BLaER1 treated with 17β-estradiol and CSF1 and Interleukin-3, amounts not matched to agents 10 nM and 100 nM (cell line): ENCODE results near the gene ANKRD40.

Source experiments
- H3K27ac ChIP-seq, 11 experiments: shearing (Covaris generic); formaldehyde crosslinking; 2 replicates each; pipeline ENCODE4 v1.8.1; 2022
- H3K27me3 ChIP-seq, 11 experiments: shearing (Covaris generic); formaldehyde crosslinking; 2 replicates each; pipeline ENCODE4 v1.8.1; 2022
- H3K36me3 ChIP-seq, 11 experiments: shearing (Covaris generic); formaldehyde crosslinking; 2 replicates each; pipeline ENCODE4 v1.8.1; 2022
- H3K4me1 ChIP-seq, 10 experiments: shearing (Covaris generic); formaldehyde crosslinking; 2 replicates each; pipeline ENCODE4 v1.8.1; 2022
- H3K4me2 ChIP-seq, 11 experiments: shearing (Covaris generic); formaldehyde crosslinking; 2 replicates each; pipeline ENCODE4 v1.8.1; 2022
- H3K4me3 ChIP-seq, 10 experiments: shearing (Covaris generic); formaldehyde crosslinking; 2 replicates each; pipeline ENCODE4 v1.8.1; 2022
- H3K9ac ChIP-seq, 11 experiments: shearing (Covaris generic); formaldehyde crosslinking; 2 replicates each; pipeline ENCODE4 v1.8.1; 2022
- H3K9me3 ChIP-seq, 11 experiments: shearing (Covaris generic); formaldehyde crosslinking; replicated peaks in 1 of 11; 2 replicates each; pipeline ENCODE4 v1.8.1; 2022
- H4K20me1 ChIP-seq, 11 experiments: shearing (Covaris generic); formaldehyde crosslinking; 2 replicates each; pipeline ENCODE4 v1.8.1; 2022
- Cebpa-rat ChIP-seq, 11 experiments: shearing (Covaris generic); IDR thresholded peaks; 2 replicates each; pipeline ENCODE4 v1.8.1; 2022

ANKRD40 gene

GRCh38 chr17:50708050-50709000 lies 611 bp upstream of the ANKRD40 start:
- H4K20me1 ChIP-seq: peaks cover 3 to 28% (median 24%) of the 10 kb centered on the region in 11 experiments; a peak in 18 of 22 replicates
- no peaks in the 10 kb centered on the region for H3K27me3 ChIP-seq
- H3K4me1 ChIP-seq: peaks cover 46 to 73% (median 62%) of the 10 kb centered on the region in 10 experiments
- TF ChIP-seq Cebpa-rat (IDR thresholded peaks at IDR 0.05): 0 out of 22 replicates have a peak, but pooled peaks of 1 of the 11 experiments have one; percentile 4
- no peaks in the 10 kb centered on the region for H3K9me3 ChIP-seq
- H3K4me3 ChIP-seq: peak overlapping the region; percentile 65 to 86 (median 76)
- H3K36me3 ChIP-seq: peaks cover 12 to 29% (median 25%) of the 10 kb centered on the region in 11 experiments; a peak in 21 of 22 replicates
- H3K9ac ChIP-seq: peak overlapping the region; percentile 94 to 98 (median 97)
- H3K27ac ChIP-seq: peak overlapping the region; percentile 95 to 99 (median 97)
- peak overlapping the region; percentile 77 to 98 (median 92) for H3K4me2 ChIP-seq

DNA sequence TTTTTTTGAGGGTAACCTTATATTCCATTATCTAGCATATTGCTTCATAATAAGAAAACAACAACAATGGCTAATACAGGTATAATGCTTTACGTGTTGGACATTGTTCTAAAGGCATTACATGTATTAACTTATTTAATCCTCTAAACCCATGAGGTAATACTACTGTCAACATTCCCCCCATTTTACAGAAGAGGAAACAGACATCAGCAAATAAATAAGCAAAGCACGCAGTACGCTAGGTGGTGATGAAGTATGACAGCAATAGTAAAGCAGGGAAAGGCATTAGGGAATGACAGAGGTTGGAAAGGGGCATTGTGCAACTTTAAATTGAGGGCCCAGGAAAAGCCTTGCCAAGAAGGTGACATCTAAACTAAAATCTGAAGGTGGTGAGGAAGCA lies 4.6 kb downstream of the ANKRD40 start:
- peaks cover 13 to 51% (median 30%) of the 10 kb centered on the region in 10 experiments for H3K4me1 ChIP-seq
- H3K9me3 ChIP-seq: no peaks in the 10 kb centered on the region
- TF ChIP-seq Cebpa-rat (IDR thresholded peaks at IDR 0.05): no peak
- H3K4me3 ChIP-seq: no peak overlapping the region
- H3K4me2 ChIP-seq: peak overlapping the region in 6 of 11 experiments; percentile 1 to 93 (median 40); a peak in 6 of 22 replicates
- peak overlapping the region in 5 of 11 experiments; percentile 3 to 60 (median 14); a peak in 4 of 22 replicates for H3K9ac ChIP-seq
- H4K20me1 ChIP-seq: peaks cover 39 to 79% (median 62%) of the 10 kb centered on the region in 11 experiments; a peak in 21 of 22 replicates
- peaks cover 40 to 80% (median 74%) of the 10 kb centered on the region in 11 experiments for H3K36me3 ChIP-seq
- no peak overlapping the region for H3K27ac ChIP-seq
- H3K27me3 ChIP-seq: no peaks in the 10 kb centered on the region

- Histone ChIP-seq H3K9ac (no peak overlapping the region), H3K4me2 (no peak overlapping the region), H3K27me3 (no peaks in the 10 kb centered on the region), H3K27ac (no peak overlapping the region), H3K9me3 (no peaks in the 10 kb centered on the region), H4K20me1 (peaks cover 50 to 92% (median 86%) of the 10 kb centered on the region in 11 experiments; a peak in 21 of 22 replicates), H3K36me3 (peaks cover 73 to 100% (median 97%) of the 10 kb centered on the region in 11 experiments), H3K4me3 (no peak overlapping the region), H3K4me1 (peaks cover 0 to 35% (median 13%) of the 10 kb centered on the region in 10 experiments; a peak in 13 of 20 replicates)
- TF ChIP-seq Cebpa-rat (IDR thresholded peaks at IDR 0.05): no peak
Observed at GRCh38 chr17:50699410-50699809, 8.3 kb downstream of the ANKRD40 start.

- no peak overlapping the region for H3K4me3 ChIP-seq
- no peak overlapping the region for H3K27ac ChIP-seq
- peak overlapping the region in 2 of 11 experiments; percentile 20 to 55; a peak in 4 of 22 replicates for H3K9ac ChIP-seq
- no peaks in the 10 kb centered on the region for H3K9me3 ChIP-seq
- H4K20me1 ChIP-seq: peaks cover 34 to 85% (median 75%) of the 10 kb centered on the region in 11 experiments; a peak in 21 of 22 replicates
- no peaks in the 10 kb centered on the region for H3K27me3 ChIP-seq
- peaks cover 79 to 100% (median 98%) of the 10 kb centered on the region in 11 experiments for H3K36me3 ChIP-seq
- peaks cover 0 to 18% (median 2%) of the 10 kb centered on the region in 10 experiments; a peak in 7 of 20 replicates for H3K4me1 ChIP-seq
- H3K4me2 ChIP-seq: 0 out of 22 replicates have a peak overlapping the region, but pooled peaks of 1 of the 11 experiments have one; percentile 13
- no peak for TF ChIP-seq Cebpa-rat (IDR thresholded peaks at IDR 0.05)
Observed at GRCh38 chr17:50697663-50698272, 9.9 kb downstream of the ANKRD40 start.

GRCh38 chr17:50697062-50697461 lies 10.7 kb downstream of the ANKRD40 start:
- Histone ChIP-seq H3K9ac (peak overlapping the region in 3 of 11 experiments; percentile 5 to 23 (median 20); a peak in 2 of 22 replicates), H3K27me3 (no peaks in the 10 kb centered on the region), H3K9me3 (no peaks in the 10 kb centered on the region), H3K4me3 (no peak overlapping the region), H4K20me1 (peaks cover 28 to 78% (median 68%) of the 10 kb centered on the region in 11 experiments; a peak in 21 of 22 replicates), H3K4me2 (no peak overlapping the region), H3K36me3 (peaks cover 85 to 100% (median 99%) of the 10 kb centered on the region in 11 experiments), H3K27ac (no peak overlapping the region), H3K4me1 (peaks cover 0 to 12% (median 2%) of the 10 kb centered on the region in 10 experiments; a peak in 5 of 20 replicates)
- TF ChIP-seq Cebpa-rat (IDR thresholded peaks at IDR 0.05): no peak

DNA sequence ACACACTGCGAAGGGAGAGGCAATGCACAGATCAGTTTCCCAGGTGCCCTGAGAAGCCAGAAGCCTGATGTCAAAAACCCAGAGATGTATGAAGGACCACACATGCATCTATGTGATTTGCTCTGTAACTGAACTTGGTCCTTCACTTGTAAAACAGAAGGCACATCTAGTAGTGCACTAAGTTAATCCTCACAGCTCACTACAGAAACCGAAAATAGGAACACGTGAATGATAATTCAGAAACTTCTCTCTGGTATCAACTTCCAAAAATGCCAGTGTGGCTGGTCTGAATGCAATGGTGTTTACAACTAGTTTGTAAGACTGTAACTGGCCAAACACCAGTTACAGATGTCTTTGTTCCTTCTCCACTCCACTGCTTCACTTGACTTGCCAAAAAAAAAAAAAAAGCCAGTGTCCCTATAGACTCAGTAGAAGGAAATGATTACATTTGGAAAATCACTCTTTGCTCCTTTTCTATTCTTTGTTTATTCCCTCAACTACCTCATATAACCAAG lies 11.3 kb downstream of the ANKRD40 start:
- H3K9ac ChIP-seq: peak overlapping the region in 1 of 11 experiments; percentile 18; a peak in 1 of 22 replicates
- H3K9me3 ChIP-seq: no peaks in the 10 kb centered on the region
- no peak overlapping the region for H3K4me3 ChIP-seq
- H3K4me1 ChIP-seq: peaks cover 0 to 12% (median 2%) of the 10 kb centered on the region in 10 experiments; a peak in 5 of 20 replicates
- no peak overlapping the region for H3K27ac ChIP-seq
- H3K36me3 ChIP-seq: peaks cover 85 to 100% (median 97%) of the 10 kb centered on the region in 11 experiments
- no peaks in the 10 kb centered on the region for H3K27me3 ChIP-seq
- H3K4me2 ChIP-seq: no peak overlapping the region
- H4K20me1 ChIP-seq: peaks cover 22 to 76% (median 61%) of the 10 kb centered on the region in 11 experiments; a peak in 21 of 22 replicates
- no peak for TF ChIP-seq Cebpa-rat (IDR thresholded peaks at IDR 0.05)

GRCh38 chr17:50693036-50693682 lies 14.6 kb downstream of the ANKRD40 start:
- no peak for TF ChIP-seq Cebpa-rat (IDR thresholded peaks at IDR 0.05)
- Histone ChIP-seq H3K36me3 (peaks cover 57 to 69% (median 65%) of the 10 kb centered on the region in 11 experiments), H4K20me1 (peaks cover 11 to 62% (median 39%) of the 10 kb centered on the region in 11 experiments; a peak in 20 of 22 replicates), H3K9ac (no peak overlapping the region; a peak in 1 of 22 replicates), H3K27ac (no peak overlapping the region), H3K9me3 (no peaks in the 10 kb centered on the region), H3K27me3 (no peaks in the 10 kb centered on the region), H3K4me1 (peaks cover 14 to 32% (median 19%) of the 10 kb centered on the region in 10 experiments), H3K4me2 (no peak overlapping the region), H3K4me3 (no peak overlapping the region)
